Body of pancreas (tissue), 4 donors: ENCODE results near the gene SEC24B. TPM values are rescaled to one million over a fixed set of nuclear protein-coding genes. Genes with fewer than 3 reads are reported as not detected.

ENCODE experiments used
- ATAC-seq: fragments of 150-250 bp; one replicate; pipeline ENCODE4 v1.9.1; 2016
- DNase-seq, 4 donors: peaks; one replicate each; pipeline ENCODE4 v3.0.0-alpha.2; 2019
- H3K27ac ChIP-seq, 4 donors: fragments of 200-600 bp; sonication (generic); 1 replicate in 3 of 4; 2 replicates in 1 of 4; pipeline versions ENCODE4 v1.5.1 to v1.6.1; 2016 to 2019; ENCODE audit warnings: mild to moderate bottlenecking in 1 of 4, mixed read lengths in 1 of 4, moderate library complexity in 1 of 4
- H3K27me3 ChIP-seq, 2 donors: fragments of 200-600 bp; sonication (generic); one replicate each; pipeline ENCODE4 v1.6.0; 2016; ENCODE audit warnings: mild to moderate bottlenecking in 1 of 2
- H3K36me3 ChIP-seq, 2 donors: fragments of 200-600 bp; sonication (generic); replicated peaks in 1 of 2; 2 replicates each; pipeline ENCODE4 v1.5.1; 2016; ENCODE audit warnings: low read depth in 2 of 2; ENCODE audit not compliant: insufficient read depth in 1 of 2
- H3K4me1 ChIP-seq: fragments of 200-600 bp; sonication (generic); one replicate; pipeline ENCODE4 v1.6.0; 2016
- H3K4me3 ChIP-seq, 2 donors: fragments of 200-600 bp; sonication (generic); 1 replicate in 1 of 2; 2 replicates in 1 of 2; pipeline ENCODE4 v1.5.1; 2016 to 2019
- H3K9me3 ChIP-seq, 3 donors: fragments of 200-600 bp; sonication (generic); 1 replicate in 2 of 3; 2 replicates in 1 of 3; pipeline ENCODE4 v1.5.1; 2016
- CTCF ChIP-seq, 7 experiments: fragments of 450-650 bp in 4 of 7; fragments of 200-600 bp in 3 of 7; sonication (generic) in 3 of 7; IDR thresholded peaks; one replicate each; pipeline ENCODE4 v1.5.1; 2016 to 2019; ENCODE audit warnings: antibody characterized with exemption in 7 of 7
- POLR2A ChIP-seq, 3 donors: fragments of 450-650 bp; IDR thresholded peaks; one replicate each; pipeline ENCODE4 v1.6.1; 2016; ENCODE audit warnings: antibody characterized with exemption in 3 of 3, mild to moderate bottlenecking in 2 of 3
- WGBS, 2 donors: methylation state at CpG; one replicate each; pipeline ENCODE4 v1.1.5; 2017; 5-methylcytosine and 5-hydroxymethylcytosine counted together
- intact Hi-C: fragments of 100-400 bp; cut with DNase I; formaldehyde crosslinking; loops from one replicate; pipeline ENCODE4 v1.15.1; 2023
- total RNA-seq, 2 donors: library from RNA; depleted of rRNA; stranded (reverse); fragments of >200 nt; gene quantifications; one replicate each; pipeline ENCODE4 v1.1.0, GENCODE V29; 2016

SEC24B gene
- total RNA-seq, 2 donors from 2014 or later, result 10.2 to 16.3 TPM

DNA sequence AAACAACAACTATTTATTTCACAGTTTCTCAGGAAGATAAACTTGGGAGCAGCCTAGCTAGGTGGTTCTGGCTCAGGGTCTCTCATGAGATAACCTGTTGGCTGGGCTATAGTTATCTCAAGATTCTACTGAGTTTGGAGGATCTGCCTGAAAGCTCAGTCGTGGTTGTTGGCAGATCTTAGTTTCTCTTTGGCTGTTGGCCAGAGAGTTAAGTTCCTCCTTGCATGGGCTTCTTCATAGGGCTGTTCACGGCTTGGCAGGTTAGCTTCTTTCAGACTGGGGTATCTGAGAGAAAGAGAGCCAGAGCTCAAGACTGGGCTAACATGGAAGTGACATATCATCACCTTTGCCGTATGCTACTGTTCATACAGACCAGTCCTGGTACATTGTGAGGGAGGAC, 28.7 kb downstream of the SEC24B start:
- WGBS, 2 donors, result 59 to 70% methylated on average over 3 of the region's 3 CpGs
- Histone ChIP-seq H3K27me3 (no peaks in the 10 kb centered on the region), H3K27ac (no peak overlapping the region), H3K4me3 (no peak overlapping the region), H3K4me1 (no peaks in the 10 kb centered on the region), H3K9me3 (no peaks in the 10 kb centered on the region), H3K36me3 (peaks cover 0 to 10% of the 10 kb centered on the region in 2 donors)
- intact Hi-C loops, result no loop called here
- DNase-seq (peak in 1 of 4 donors; percentile 8), ATAC-seq (no peak)
- TF ChIP-seq CTCF (IDR thresholded peaks at IDR 0.05) (no peak), POLR2A (IDR thresholded peaks at IDR 0.05) (no peak)

DNA sequence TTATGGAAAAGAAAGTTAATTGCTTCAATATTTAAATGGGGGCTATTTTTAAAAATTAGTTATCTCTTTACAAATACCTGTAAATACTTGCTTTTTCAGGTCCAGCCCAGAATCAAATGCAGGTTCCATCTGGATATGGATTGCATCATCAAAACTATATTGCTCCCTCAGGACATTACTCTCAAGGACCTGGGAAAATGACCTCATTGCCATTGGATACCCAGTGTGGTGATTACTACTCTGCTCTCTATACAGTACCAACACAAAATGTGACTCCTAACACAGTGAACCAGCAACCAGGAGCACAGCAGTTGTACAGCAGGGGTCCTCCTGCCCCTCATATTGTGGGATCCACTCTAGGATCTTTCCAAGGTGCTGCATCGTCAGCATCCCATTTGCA, 29.2 kb downstream of the SEC24B start:
- ATAC-seq, result no peak
- 88 to 100% methylated on average over 1 of the region's 1 CpG for WGBS, 2 donors

DNA sequence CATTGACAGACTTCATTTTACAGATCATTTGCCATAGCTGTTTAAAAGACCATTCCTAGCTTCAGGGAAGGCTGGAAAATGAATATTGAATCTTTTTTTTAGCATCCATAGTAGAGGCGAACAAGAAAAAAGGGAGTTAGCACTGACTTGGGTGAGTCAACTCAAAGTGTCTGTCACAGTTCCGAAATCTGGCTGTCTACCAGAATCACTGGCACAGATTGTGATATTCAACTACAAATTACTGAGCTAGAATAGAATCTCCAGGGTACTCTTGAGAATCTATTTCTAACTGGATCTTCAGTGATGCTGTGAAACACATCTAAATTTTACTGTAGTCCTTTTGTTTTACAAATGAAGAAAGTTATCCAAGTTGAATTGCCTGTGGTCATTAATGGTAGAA, 31.5 kb downstream of the SEC24B start:
- no peaks in the 10 kb centered on the region for H3K27me3 ChIP-seq
- intact Hi-C loops, result no loop called here
- TF ChIP-seq POLR2A (IDR thresholded peaks at IDR 0.05), result no peak
- no peak for TF ChIP-seq CTCF (IDR thresholded peaks at IDR 0.05)
- 66 to 86% methylated on average over 2 of the region's 2 CpGs for WGBS, 2 donors
- H3K36me3 ChIP-seq, result peaks cover 0 to 10% of the 10 kb centered on the region in 2 donors
- ATAC-seq (no peak), DNase-seq (peak in 1 of 4 donors; percentile 13)
- H3K4me3 ChIP-seq, result no peak overlapping the region
- H3K9me3 ChIP-seq, result no peaks in the 10 kb centered on the region
- no peak overlapping the region for H3K27ac ChIP-seq
- no peaks in the 10 kb centered on the region for H3K4me1 ChIP-seq

More for the DNA sequence above, 29.2 kb downstream of the SEC24B start:
- no peak for DNase-seq
- no peaks in the 10 kb centered on the region for H3K9me3 ChIP-seq
- no peaks in the 10 kb centered on the region for H3K27me3 ChIP-seq
- no peak overlapping the region for H3K4me3 ChIP-seq
- intact Hi-C loops, result no loop called here
- no peak overlapping the region for H3K27ac ChIP-seq
- H3K36me3 ChIP-seq, result peaks cover 0 to 10% of the 10 kb centered on the region in 2 donors
- no peak for TF ChIP-seq POLR2A (IDR thresholded peaks at IDR 0.05)
- no peak for TF ChIP-seq CTCF (IDR thresholded peaks at IDR 0.05)
- H3K4me1 ChIP-seq, result no peaks in the 10 kb centered on the region

- ATAC-seq (no peak), DNase-seq (no peak)
- H3K27me3 ChIP-seq, result no peaks in the 10 kb centered on the region
- intact Hi-C loops, result no loop called here
- peaks cover 8% of the 10 kb centered on the region for H3K4me1 ChIP-seq
- H3K9me3 ChIP-seq, result no peaks in the 10 kb centered on the region
- TF ChIP-seq CTCF (IDR thresholded peaks at IDR 0.05) (no peak), POLR2A (IDR thresholded peaks at IDR 0.05) (no peak)
- no peak overlapping the region for H3K27ac ChIP-seq
- no peak overlapping the region for H3K4me3 ChIP-seq
- peaks cover 0 to 2% of the 10 kb centered on the region in 2 donors for H3K36me3 ChIP-seq
Observed at GRCh38 chr4:109469915-109470314, 36.3 kb downstream of the SEC24B start.

GRCh38 chr4:109472343-109472761, 38.7 kb downstream of the SEC24B start:
- peaks cover 8% of the 10 kb centered on the region for H3K4me1 ChIP-seq
- WGBS, 2 donors, result 39 to 48% methylated on average over 3 of the region's 3 CpGs
- peak; percentile 65 for ATAC-seq
- no peak overlapping the region for H3K4me3 ChIP-seq
- H3K36me3 ChIP-seq, result no peaks in the 10 kb centered on the region
- intact Hi-C loops, result no loop called here
- no peak overlapping the region for H3K27ac ChIP-seq
- no peak for TF ChIP-seq POLR2A (IDR thresholded peaks at IDR 0.05)
- TF ChIP-seq CTCF (IDR thresholded peaks at IDR 0.05), result no peak
- H3K9me3 ChIP-seq, result no peaks in the 10 kb centered on the region
- no peak for DNase-seq
- no peaks in the 10 kb centered on the region for H3K27me3 ChIP-seq
